ENCODE measurements around the gene USP21. TPM values are rescaled to one million over a fixed set of nuclear protein-coding genes. Genes with fewer than 3 reads are reported as not detected.

The USP21 gene
- total and polyA plus RNA-seq, 9 of the 15 experiments (the other 6 are each of a cell fraction or from before 2014, with no cell fraction given), result 4.9 to 52.4 (median 21.6) TPM

DNA sequence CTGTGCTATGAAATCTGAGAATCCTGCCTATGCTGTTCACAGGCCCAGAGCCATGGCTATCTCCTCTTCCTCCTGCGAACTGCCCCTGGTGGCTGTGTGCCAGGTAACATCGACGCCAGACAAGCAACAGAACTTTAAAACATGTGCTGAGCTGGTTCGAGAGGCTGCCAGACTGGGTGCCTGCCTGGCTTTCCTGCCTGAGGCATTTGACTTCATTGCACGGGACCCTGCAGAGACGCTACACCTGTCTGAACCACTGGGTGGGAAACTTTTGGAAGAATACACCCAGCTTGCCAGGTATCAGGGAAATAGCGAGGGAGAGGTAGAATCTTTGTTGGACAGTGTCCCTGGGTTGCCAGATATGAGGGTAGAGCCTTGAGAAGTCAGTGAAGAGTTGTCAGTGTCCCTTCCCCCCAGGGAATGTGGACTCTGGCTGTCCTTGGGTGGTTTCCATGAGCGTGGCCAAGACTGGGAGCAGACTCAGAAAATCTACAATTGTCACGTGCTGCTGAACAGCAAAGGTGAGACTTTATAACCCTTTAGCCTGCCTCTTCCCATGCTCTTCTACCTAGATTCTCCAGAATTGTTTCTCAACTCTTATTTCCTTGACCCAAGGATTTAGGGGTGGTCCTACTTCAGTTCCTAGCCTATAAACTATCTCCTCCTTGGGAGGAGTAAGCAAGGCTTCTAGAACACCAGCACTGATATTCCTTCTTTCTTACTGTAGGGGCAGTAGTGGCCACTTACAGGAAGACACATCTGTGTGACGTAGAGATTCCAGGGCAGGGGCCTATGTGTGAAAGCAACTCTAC is 40.0 kb upstream of the USP21 start:
- intact Hi-C loops (cut with micrococcal nuclease), result loop anchor here (1.0 to 2.0 kb wide), 2 partner anchors 13 to 48 kb away; partner anchors contain the start of genes DEDD and PPOX
- Histone ChIP-seq H3K79me2 (ENCODE audit: control insufficient read depth, insufficient read depth, low read length) (peaks cover 61% of the 10 kb centered on the region), H2AFZ (ENCODE audit: low read depth, low read length) (0 out of 2 replicates have a peak overlapping the region, but pooled peaks have one; percentile 25), H3K36me3 (ENCODE audit: control insufficient read depth, insufficient read depth, low read length) (peaks cover 72% of the 10 kb centered on the region), H3K9me1 (ENCODE audit: control insufficient read depth, insufficient read depth, low read length) (no peaks in the 10 kb centered on the region), H3K4me3 (peak overlapping the region; percentile 81), H3K4me1 (replicated peaks in 1 of 2; ENCODE audit: control insufficient read depth in 2 of 2, insufficient read depth in 2 of 2, low read length in 2 of 2) (peaks cover 28 to 42% of the 10 kb centered on the region in 2 experiments), H3K27ac (ENCODE audit: extremely low read depth, low read depth, low read length) (peak overlapping the region; percentile 95), H4K20me1 (replicated peaks; ENCODE audit: control insufficient read depth, insufficient read depth, low read length) (peaks cover 3% of the 10 kb centered on the region; the same call in 1 of the 2 replicates), H3K9ac (ENCODE audit: insufficient read depth in 1 of 2, low read depth in 2 of 2, low read length in 2 of 2) (peak overlapping the region; percentile 78 to 97), H3K4me2 (ENCODE audit: insufficient read depth, low read length) (peak overlapping the region; percentile 98), H3K9me3 (replicated peaks; ENCODE audit: control insufficient read depth, insufficient read depth, low read depth, low read length) (no peaks in the 10 kb centered on the region), H3K27me3 (ENCODE audit: control insufficient read depth in 2 of 2, insufficient read depth in 2 of 2, low read length in 2 of 2) (no peaks in the 10 kb centered on the region; a peak in 1 of 5 replicates)
- BruUV-seq (replicated peaks), result no TSS peak
- ATAC-seq, result peak; percentile 79
- FAIRE-seq, result peak; percentile 96
- 24% methylated on average over 10 of the region's 10 CpGs for WGBS (ENCODE audit: insufficient coverage, low coverage, missing lambda C conversion rate)
- ChIA-PET POLR2A (interaction anchor here (5.3 kb wide), 1 partner anchor 8 kb away, joined by 39 read pairs; no protein-coding TSS in a partner anchor), CTCF (ENCODE audit: low intra/inter-chr PET ratio) (no interaction called here)
- in situ Hi-C loops (cut with MboI), result no loop called here
- DNase-seq (ENCODE audit: extremely low read depth in 1 of 4, low spot score in 3 of 4), result peak; percentile 68 to 83 (median 76)
- no peak for TF ChIP-seq POLR2B (IDR thresholded peaks at IDR 0.05; ENCODE audit: low read depth, partially characterized antibody)
- TF ChIP-seq ZNF778 (CRISPR knock-in tag; IDR thresholded peaks at IDR 0.05), result no peak
- TF ChIP-seq JUN (IDR thresholded peaks at IDR 0.05; ENCODE audit: borderline replicate concordance, low read depth, low read length), result no peak
- no peak for TF ChIP-seq JUN (CRISPR knock-in tag; IDR thresholded peaks at IDR 0.05; ENCODE audit: borderline replicate concordance)
- TF ChIP-seq CBFA2T3 (IDR thresholded peaks at IDR 0.05), result no peak
- TF ChIP-seq FOXK1 (CRISPR knock-in tag; IDR thresholded peaks at IDR 0.05; ENCODE audit: borderline replicate concordance), result peak; percentile 75; the same call in 1 of the 2 replicates
- TF ChIP-seq NCOA2 (IDR thresholded peaks at IDR 0.05; ENCODE audit: partially characterized antibody in 2 of 2), result no peak
- no peak for TF ChIP-seq MAFK (IDR thresholded peaks at IDR 0.05; ENCODE audit: low read length)
- no peak for TF ChIP-seq GATA2 (CRISPR knock-in tag; IDR thresholded peaks at IDR 0.05)
- no peak for TF ChIP-seq ZNF263 (CRISPR knock-in tag; IDR thresholded peaks at IDR 0.05; ENCODE audit: borderline replicate concordance)
- TF ChIP-seq, protein P1, sequence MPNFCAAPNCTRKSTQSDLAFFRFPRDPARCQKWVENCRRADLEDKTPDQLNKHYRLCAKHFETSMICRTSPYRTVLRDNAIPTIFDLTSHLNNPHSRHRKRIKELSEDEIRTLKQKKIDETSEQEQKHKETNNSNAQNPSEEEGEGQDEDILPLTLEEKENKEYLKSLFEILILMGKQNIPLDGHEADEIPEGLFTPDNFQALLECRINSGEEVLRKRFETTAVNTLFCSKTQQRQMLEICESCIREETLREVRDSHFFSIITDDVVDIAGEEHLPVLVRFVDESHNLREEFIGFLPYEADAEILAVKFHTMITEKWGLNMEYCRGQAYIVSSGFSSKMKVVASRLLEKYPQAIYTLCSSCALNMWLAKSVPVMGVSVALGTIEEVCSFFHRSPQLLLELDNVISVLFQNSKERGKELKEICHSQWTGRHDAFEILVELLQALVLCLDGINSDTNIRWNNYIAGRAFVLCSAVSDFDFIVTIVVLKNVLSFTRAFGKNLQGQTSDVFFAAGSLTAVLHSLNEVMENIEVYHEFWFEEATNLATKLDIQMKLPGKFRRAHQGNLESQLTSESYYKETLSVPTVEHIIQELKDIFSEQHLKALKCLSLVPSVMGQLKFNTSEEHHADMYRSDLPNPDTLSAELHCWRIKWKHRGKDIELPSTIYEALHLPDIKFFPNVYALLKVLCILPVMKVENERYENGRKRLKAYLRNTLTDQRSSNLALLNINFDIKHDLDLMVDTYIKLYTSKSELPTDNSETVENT (CRISPR knock-in tag; IDR thresholded peaks at IDR 0.05), result no peak
- no peak for TF ChIP-seq HNRNPUL1 (IDR thresholded peaks at IDR 0.05; ENCODE audit: low read length)
- no peak for TF ChIP-seq E2F3 (CRISPR knock-in tag; IDR thresholded peaks at IDR 0.05)
- no peak for TF ChIP-seq ZNF79 (CRISPR knock-in tag; IDR thresholded peaks at IDR 0.05; ENCODE audit: low read depth)
- TF ChIP-seq ZEB2 (IDR thresholded peaks at IDR 0.05), result no peak
- no peak for TF ChIP-seq PTBP1 (IDR thresholded peaks at IDR 0.05; ENCODE audit: low read depth, low read length)
- TF ChIP-seq, protein P2, sequence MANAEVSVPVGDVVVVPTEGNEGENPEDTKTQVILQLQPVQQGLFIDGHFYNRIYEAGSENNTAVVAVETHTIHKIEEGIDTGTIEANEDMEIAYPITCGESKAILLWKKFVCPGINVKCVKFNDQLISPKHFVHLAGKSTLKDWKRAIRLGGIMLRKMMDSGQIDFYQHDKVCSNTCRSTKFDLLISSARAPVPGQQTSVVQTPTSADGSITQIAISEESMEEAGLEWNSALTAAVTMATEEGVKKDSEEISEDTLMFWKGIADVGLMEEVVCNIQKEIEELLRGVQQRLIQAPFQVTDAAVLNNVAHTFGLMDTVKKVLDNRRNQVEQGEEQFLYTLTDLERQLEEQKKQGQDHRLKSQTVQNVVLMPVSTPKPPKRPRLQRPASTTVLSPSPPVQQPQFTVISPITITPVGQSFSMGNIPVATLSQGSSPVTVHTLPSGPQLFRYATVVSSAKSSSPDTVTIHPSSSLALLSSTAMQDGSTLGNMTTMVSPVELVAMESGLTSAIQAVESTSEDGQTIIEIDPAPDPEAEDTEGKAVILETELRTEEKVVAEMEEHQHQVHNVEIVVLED (CRISPR knock-in tag; IDR thresholded peaks at IDR 0.05), result no peak
- TF ChIP-seq, protein P3, sequence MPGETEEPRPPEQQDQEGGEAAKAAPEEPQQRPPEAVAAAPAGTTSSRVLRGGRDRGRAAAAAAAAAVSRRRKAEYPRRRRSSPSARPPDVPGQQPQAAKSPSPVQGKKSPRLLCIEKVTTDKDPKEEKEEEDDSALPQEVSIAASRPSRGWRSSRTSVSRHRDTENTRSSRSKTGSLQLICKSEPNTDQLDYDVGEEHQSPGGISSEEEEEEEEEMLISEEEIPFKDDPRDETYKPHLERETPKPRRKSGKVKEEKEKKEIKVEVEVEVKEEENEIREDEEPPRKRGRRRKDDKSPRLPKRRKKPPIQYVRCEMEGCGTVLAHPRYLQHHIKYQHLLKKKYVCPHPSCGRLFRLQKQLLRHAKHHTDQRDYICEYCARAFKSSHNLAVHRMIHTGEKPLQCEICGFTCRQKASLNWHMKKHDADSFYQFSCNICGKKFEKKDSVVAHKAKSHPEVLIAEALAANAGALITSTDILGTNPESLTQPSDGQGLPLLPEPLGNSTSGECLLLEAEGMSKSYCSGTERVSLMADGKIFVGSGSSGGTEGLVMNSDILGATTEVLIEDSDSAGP (CRISPR knock-in tag; IDR thresholded peaks at IDR 0.05), result no peak
